HL-60 (cell line): ENCODE results near the gene KIF26A.
"Not testable (repeated sequence)": the region's sequence is repeated elsewhere in the genome, so short reads cannot be mapped to it uniquely, and the experiment has no call there.

Experiments used
- DNase-seq, 2 experiments: peaks; one replicate each; pipeline ENCODE4 v3.0.0-alpha.2; 2010 to 2020; ENCODE audit warnings: low read depth in 1 of 2, low spot score in 1 of 2
- H3K27ac ChIP-seq: fragments of 250-450 bp; sonication (Bioruptor Pico); replicated peaks from 2 replicates; pipeline ENCODE4 v1.5.1; 2020; ENCODE audit warnings: mild to moderate bottlenecking, moderate library complexity
- H3K27me3 ChIP-seq: fragments of 250-450 bp; sonication (Bioruptor Pico); 2 replicates; pipeline ENCODE4 v1.5.1; 2021; ENCODE audit warnings: mild to moderate bottlenecking, moderate library complexity; ENCODE audit not compliant: insufficient read depth, poor library complexity, severe bottlenecking
- H3K4me3 ChIP-seq: replicated peaks from 2 replicates; pipeline ENCODE4 v1.5.1; 2011; ENCODE audit warnings: mild to moderate bottlenecking, control low read depth, low read length; ENCODE audit not compliant: insufficient read depth
- CTCF ChIP-seq: IDR thresholded peaks from one replicate; pipeline ENCODE4 v1.5.1; 2011; ENCODE audit warnings: low read length, control low read depth, inconsistent platforms; ENCODE audit not compliant: insufficient read depth
- GABPA ChIP-seq: IDR thresholded peaks from 2 replicates; pipeline ENCODE4 v1.6.1; 2012; ENCODE audit warnings: low read depth
- POLR2AphosphoS5 ChIP-seq: IDR thresholded peaks from 2 replicates; pipeline ENCODE4 v1.6.1; 2012; ENCODE audit warnings: low read depth
- REST ChIP-seq: IDR thresholded peaks from 2 replicates; pipeline ENCODE4 v1.6.1; 2012; ENCODE audit warnings: low read depth; ENCODE audit not compliant: insufficient replicate concordance
- SPI1 ChIP-seq: IDR thresholded peaks from 2 replicates; pipeline ENCODE4 v1.6.1; 2012; ENCODE audit warnings: low read depth, mild to moderate bottlenecking, borderline replicate concordance

The KIF26A gene

GRCh38 chr14:104224131-104224505 is 85.7 kb downstream of the KIF26A start:
- no peak for TF ChIP-seq SPI1
- no peak for TF ChIP-seq CTCF
- TF ChIP-seq GABPA = no peak
- TF ChIP-seq REST = no peak
- TF ChIP-seq POLR2AphosphoS5 = no peak
- no peaks in the 10 kb centered on the region for H3K27me3 ChIP-seq
- no peak overlapping the region for H3K27ac ChIP-seq
- no peak overlapping the region for H3K4me3 ChIP-seq
- DNase-seq = no peak

- no peak for DNase-seq
- no peak overlapping the region for H3K4me3 ChIP-seq
- no peak overlapping the region for H3K27ac ChIP-seq
- no peaks in the 10 kb centered on the region for H3K27me3 ChIP-seq
- TF ChIP-seq REST = no peak
- no peak for TF ChIP-seq CTCF
- TF ChIP-seq GABPA = no peak
- TF ChIP-seq POLR2AphosphoS5 = no peak
- TF ChIP-seq SPI1 = no peak
Observed at GRCh38 chr14:104224506-104225277, 86.3 kb downstream of the KIF26A start.

- not testable (repeated sequence) for DNase-seq, H3K27ac ChIP-seq, H3K4me3 ChIP-seq, H3K27me3 ChIP-seq
Observed at GRCh38 chr14:104225278-104226190, 87.1 kb downstream of the KIF26A start.
